MM.1S (cell line): ENCODE results near the gene ZNF667.

ENCODE experiments used
- EZH2 ChIP-seq: fragments of 300-600 bp; sonication (generic); optimal IDR thresholded peaks from 2 replicates; pipeline ENCODE3; 2017; ENCODE audit warnings: low read depth, mild to moderate bottlenecking, antibody characterized with exemption, low read length, mixed read lengths
- EZH2phosphoT487 ChIP-seq: fragments of 300-600 bp; sonication (generic); IDR thresholded peaks from 2 replicates; pipeline ENCODE4 v1.6.1; 2018; ENCODE audit warnings: antibody characterized with exemption, low read length

DNA sequence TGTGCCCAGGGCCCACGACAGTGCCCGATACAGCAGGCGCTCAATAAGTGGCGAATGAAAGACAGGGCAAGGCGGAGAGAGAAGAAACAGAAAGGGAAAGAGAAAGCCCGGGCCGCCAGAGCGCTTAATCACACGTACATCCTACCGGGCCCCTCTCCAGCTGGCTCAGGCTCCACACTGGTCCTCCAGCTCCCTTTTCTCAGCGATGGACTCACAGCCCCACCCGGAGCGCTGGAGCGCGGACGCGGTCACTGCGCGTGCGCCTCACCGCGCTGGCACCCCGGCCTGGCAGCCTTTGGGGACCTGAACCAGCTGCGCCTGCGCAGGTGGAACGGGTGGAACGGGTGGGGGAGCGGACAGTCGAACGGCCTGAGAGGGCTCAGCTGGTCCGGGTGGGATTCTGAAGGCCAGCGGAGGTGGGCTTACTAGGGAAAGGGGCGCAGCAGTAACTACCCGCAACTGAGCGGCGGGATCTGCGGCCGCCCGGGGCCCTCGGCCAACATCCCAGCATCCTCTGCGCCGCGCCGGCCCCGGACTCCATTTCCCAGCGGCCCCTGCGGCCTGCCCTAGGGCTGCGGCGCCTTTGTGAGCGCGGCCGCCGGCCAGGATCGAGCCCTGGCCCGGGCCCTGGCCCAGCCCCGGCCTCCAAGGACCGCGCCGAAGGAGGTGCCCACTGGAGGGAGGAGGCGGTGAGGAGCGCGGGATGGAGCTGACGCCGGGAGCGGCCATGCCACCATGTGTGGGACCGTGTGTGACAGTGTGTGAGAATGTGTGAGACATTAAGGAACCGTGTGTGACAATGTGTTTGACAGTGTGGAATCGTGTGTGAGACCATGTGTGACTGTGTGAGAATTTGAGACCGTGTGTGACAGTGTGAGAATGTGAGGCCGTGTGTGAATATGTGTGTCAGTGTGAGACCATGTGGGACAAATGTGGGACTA, 73.1 kb downstream of the ZNF667 start, which contains the start of gene ZNF583:
- TF ChIP-seq EZH2phosphoT487 (no peak), EZH2 (no peak)
